ENCODE measurements around the gene TBX10.

The TBX10 gene

DNA sequence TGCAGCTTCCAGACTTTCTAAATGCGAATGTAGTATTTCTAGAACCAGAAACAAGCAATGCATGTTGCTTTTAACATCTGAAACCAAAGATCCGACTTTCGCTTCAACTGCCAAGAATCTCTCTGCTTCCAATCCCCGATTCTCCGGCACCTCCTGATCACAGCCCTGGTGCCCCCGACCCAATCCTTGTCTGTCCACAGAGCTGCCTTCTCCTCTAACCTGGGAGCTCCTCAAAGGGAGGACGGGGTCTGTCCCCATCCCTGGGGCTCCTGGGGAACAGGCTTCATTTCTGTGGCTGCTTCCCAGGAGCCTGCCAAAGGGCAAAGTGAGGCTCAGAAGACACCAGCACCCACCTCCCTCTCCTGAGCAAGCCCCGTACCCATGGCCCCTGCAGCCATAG is 34.3 kb upstream of the TBX10 start:
- DNase-seq (ENCODE audit: low read depth, low spot score) = no peak
- no peak for TF ChIP-seq FOXP2 (optimal IDR thresholded peaks at IDR 0.05; ENCODE audit: control extremely low read depth, extremely low read length, insufficient read depth)
- TF ChIP-seq POLR2AphosphoS5 (IDR thresholded peaks at IDR 0.05; ENCODE audit: borderline replicate concordance, low read depth, low read length) = no peak
- peak; percentile 52 for TF ChIP-seq EZH2 (IDR thresholded peaks at IDR 0.05)

DNA sequence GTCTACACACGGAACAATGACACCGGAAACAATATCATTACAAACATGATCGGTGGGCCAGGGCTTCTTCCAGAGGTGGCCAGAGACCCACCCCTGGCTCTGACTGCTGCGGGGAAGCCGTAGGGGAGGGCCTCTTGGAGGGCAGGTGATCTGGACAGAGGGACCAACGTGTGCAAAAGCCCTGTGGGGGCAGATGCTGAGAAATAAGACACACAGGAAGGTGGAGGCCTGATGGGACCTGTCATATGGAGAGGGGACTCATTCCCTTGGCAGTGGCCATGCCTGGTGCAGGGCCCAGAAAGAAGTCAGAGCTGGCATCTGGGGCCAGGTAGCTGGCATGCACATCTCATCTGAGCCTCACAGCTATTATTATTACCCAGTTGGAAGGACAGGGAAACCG is 33.8 kb upstream of the TBX10 start:
- H3K36me3 ChIP-seq (ENCODE audit: insufficient read depth, low read length) = no peaks in the 10 kb centered on the region
- H3K9ac ChIP-seq (ENCODE audit: insufficient read length) = no peak overlapping the region
- TF ChIP-seq POLR2AphosphoS5 (IDR thresholded peaks at IDR 0.05; ENCODE audit: borderline replicate concordance, low read depth, low read length) = no peak
- TF ChIP-seq EZH2 (IDR thresholded peaks at IDR 0.05) = no peak
- TF ChIP-seq FOXP2 (optimal IDR thresholded peaks at IDR 0.05; ENCODE audit: control extremely low read depth, extremely low read length, insufficient read depth) = no peak
- H3K4me3 ChIP-seq = no peak overlapping the region
- no peak for DNase-seq (ENCODE audit: low read depth, low spot score)
- H3K9me3 ChIP-seq (ENCODE audit: low read depth, low read length) = no peaks in the 10 kb centered on the region
- no peak overlapping the region for H3K27ac ChIP-seq

More for the DNA sequence above, 34.3 kb upstream of the TBX10 start:
- Histone ChIP-seq H3K27ac (no peak overlapping the region), H3K9me3 (ENCODE audit: low read depth, low read length) (no peaks in the 10 kb centered on the region), H3K9ac (ENCODE audit: insufficient read length) (no peak overlapping the region), H3K36me3 (ENCODE audit: insufficient read depth, low read length) (no peaks in the 10 kb centered on the region), H3K4me3 (no peak overlapping the region)

DNA sequence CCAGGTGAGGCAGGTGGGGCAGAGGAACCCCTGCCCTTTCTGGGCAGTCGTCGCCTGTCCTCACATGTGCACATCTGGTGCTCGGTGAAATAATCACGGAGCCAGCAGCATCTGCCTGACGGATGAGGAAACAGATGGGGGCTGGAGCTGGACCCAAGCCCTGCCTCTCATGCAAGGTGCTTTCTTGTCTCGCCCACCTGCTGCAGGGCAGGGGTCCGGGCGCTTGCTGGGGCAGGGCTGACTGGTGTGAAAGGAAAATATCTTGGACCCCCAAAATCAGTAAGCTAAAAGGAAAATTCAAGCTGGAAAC is 31.6 kb upstream of the TBX10 start:
- H3K36me3 ChIP-seq (ENCODE audit: insufficient read depth, low read length) = no peaks in the 10 kb centered on the region
- no peak overlapping the region for H3K9ac ChIP-seq (ENCODE audit: insufficient read length)
- no peak overlapping the region for H3K4me3 ChIP-seq
- H3K9me3 ChIP-seq (ENCODE audit: low read depth, low read length) = no peaks in the 10 kb centered on the region
- TF ChIP-seq EZH2 (IDR thresholded peaks at IDR 0.05) (no peak), POLR2AphosphoS5 (IDR thresholded peaks at IDR 0.05; ENCODE audit: borderline replicate concordance, low read depth, low read length) (no peak), FOXP2 (optimal IDR thresholded peaks at IDR 0.05; ENCODE audit: control extremely low read depth, extremely low read length, insufficient read depth) (no peak)
- no peak for DNase-seq (ENCODE audit: low read depth, low spot score)
- H3K27ac ChIP-seq = no peak overlapping the region

DNA sequence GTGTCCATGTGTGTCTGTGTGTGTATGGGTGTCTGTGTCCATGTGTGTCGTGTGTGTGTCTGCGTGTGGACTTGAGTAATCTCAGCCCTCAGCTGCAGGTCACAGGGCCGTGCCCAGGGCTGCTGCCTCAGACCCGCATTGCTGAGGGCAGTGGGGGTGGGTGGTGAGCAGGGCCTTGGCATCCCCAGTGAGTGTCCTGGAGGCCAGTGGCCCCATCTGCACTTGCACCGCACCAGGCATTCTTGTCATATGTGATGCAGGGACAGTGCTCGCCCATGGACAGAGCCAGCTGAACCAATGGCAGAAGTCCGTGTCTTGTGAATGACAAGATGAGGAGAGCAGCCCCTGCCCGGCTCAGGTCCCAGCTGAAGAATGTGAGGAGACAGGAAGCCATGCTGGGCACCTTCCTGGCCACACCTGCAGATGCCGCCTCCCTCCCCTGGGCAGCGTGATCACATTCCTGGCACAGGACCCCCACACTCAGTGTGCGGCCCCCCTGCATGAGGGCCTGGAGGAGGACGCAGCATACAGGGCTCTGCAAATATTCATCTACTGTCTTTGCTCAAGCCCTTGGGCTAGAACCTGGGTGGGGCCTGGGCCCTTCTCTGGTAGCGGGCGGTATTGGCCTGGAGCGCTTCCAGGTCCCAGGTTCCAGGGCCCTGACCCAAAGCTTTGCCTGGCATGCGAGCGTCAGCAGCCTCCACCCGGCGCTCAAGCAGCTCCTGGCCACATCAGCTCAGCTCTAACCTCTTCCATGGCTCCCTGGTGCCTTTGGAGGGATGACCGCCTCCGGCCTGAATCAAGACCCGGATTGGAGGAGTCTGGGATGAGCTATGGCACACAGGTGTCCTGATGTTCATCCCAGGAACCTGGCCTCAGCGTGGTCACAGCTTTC is 31.0 kb upstream of the TBX10 start:
- H3K9ac ChIP-seq (ENCODE audit: insufficient read length) = no peak overlapping the region
- DNase-seq (ENCODE audit: low read depth, low spot score) = no peak
- no peaks in the 10 kb centered on the region for H3K9me3 ChIP-seq (ENCODE audit: low read depth, low read length)

DNA sequence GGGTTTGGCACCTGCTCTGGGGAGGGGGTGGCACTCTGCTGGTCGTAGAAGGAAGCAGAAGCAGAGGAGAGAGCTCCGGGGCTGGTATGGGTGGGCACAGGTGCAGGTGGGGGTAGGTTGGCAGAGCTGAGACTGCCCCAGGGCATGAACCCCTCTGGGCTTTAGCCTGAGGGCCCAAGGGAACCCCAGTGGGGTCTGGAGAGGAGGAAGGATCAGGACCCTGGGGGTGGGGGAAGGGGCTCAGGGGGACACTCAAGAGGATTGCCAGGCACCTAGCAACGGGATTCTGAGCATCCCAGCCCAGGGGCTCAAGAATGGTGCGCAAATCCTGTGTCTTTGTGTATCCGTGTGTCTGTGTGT is 28.6 kb upstream of the TBX10 start:
- H3K4me3 ChIP-seq = no peak overlapping the region
- no peak for DNase-seq (ENCODE audit: low read depth, low spot score)

More for the DNA sequence above, 31.0 kb upstream of the TBX10 start:
- Histone ChIP-seq H3K36me3 (ENCODE audit: insufficient read depth, low read length) (no peaks in the 10 kb centered on the region), H3K4me3 (no peak overlapping the region), H3K27ac (no peak overlapping the region)
- TF ChIP-seq FOXP2 (optimal IDR thresholded peaks at IDR 0.05; ENCODE audit: control extremely low read depth, extremely low read length, insufficient read depth) (no peak), POLR2AphosphoS5 (IDR thresholded peaks at IDR 0.05; ENCODE audit: borderline replicate concordance, low read depth, low read length) (no peak), EZH2 (IDR thresholded peaks at IDR 0.05) (no peak)

DNA sequence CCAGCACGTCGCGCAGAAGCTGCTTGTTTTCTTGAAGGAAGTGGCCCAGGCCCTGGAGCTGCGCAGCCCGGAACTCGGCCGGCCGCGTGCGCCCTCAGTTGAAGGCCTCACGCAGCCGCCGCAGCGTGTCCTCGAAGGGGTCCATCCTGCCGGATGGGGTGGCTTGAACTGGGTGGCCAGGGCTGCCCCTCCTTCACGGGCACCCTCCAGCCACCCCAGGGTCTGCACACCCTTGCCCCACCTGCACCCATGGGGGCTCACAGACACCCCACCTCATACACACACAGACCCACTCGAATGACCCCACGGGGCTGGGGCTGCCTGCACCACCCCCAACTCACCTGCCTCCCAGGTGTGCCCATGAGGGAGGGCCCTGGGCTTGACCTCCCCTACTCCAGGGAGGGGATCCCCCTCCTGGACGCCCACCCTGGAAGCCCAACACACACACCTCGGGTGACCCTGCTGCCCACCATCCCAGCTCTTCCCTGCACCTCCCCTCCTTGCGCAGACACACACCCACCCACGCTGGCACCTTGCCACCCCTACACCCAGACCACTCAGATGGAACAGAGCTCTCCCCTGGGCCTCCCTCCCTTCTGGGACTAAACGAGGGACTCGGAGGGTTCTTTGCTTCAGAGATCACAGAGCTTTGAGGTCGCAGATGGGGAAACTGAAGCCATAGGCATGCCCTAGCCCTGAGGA is 28.1 kb upstream of the TBX10 start:
- no peak overlapping the region for H3K9ac ChIP-seq (ENCODE audit: insufficient read length)
- H3K27ac ChIP-seq = no peak overlapping the region
- DNase-seq (ENCODE audit: low read depth, low spot score) = no peak

More for the DNA sequence above, 28.6 kb upstream of the TBX10 start:
- no peak for TF ChIP-seq FOXP2 (optimal IDR thresholded peaks at IDR 0.05; ENCODE audit: control extremely low read depth, extremely low read length, insufficient read depth)
- TF ChIP-seq EZH2 (IDR thresholded peaks at IDR 0.05) = no peak
- TF ChIP-seq POLR2AphosphoS5 (IDR thresholded peaks at IDR 0.05; ENCODE audit: borderline replicate concordance, low read depth, low read length) = no peak
- H3K36me3 ChIP-seq (ENCODE audit: insufficient read depth, low read length) = no peaks in the 10 kb centered on the region
- H3K9ac ChIP-seq (ENCODE audit: insufficient read length) = no peak overlapping the region
- H3K27ac ChIP-seq = no peak overlapping the region
- no peaks in the 10 kb centered on the region for H3K9me3 ChIP-seq (ENCODE audit: low read depth, low read length)

DNA sequence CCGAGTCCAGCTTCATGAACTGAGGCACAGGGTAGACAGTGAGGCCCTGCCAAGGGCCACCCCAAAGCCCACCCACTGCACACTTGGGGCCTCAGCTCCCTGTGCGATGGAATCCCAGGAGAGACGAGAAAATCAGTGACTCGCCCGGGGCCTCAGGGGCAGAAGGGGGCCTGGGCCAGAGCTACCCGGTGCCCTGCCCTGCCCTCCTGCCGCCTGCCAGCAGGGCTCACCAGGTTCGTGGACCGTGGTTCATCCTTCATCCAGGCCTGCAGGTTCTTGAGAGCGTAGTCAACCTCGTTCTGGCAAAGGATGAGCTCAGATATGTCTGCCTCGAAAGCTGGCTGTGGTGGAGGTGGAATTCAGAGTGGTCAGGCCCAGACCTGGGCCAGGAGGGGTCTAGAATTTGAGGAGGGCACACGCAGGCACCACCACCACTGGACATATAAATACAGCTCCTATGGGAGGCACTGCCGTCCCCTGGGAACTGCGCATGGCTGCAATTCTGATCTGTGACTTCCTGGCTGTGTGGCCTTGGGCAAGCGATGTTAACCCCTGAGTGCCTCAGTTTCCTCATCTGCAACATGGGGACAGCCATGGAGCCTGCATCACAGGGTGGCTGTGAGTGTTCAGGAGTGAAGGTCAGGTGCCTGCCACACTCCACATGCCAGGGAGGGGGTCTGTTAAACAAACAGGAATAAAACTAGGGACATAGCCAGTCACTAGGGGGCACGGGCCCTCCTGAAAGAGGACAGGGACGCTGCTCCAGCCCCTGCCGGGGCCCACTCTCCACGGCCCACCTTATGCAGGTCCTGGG is 27.3 kb upstream of the TBX10 start:
- no peak for DNase-seq (ENCODE audit: low read depth, low spot score)
- Histone ChIP-seq H3K27ac (no peak overlapping the region), H3K9ac (ENCODE audit: insufficient read length) (no peak overlapping the region), H3K9me3 (ENCODE audit: low read depth, low read length) (no peaks in the 10 kb centered on the region), H3K4me3 (no peak overlapping the region), H3K36me3 (ENCODE audit: insufficient read depth, low read length) (no peaks in the 10 kb centered on the region)
- no peak for TF ChIP-seq POLR2AphosphoS5 (IDR thresholded peaks at IDR 0.05; ENCODE audit: borderline replicate concordance, low read depth, low read length)
- TF ChIP-seq EZH2 (IDR thresholded peaks at IDR 0.05) = no peak
- no peak for TF ChIP-seq FOXP2 (optimal IDR thresholded peaks at IDR 0.05; ENCODE audit: control extremely low read depth, extremely low read length, insufficient read depth)

More for the DNA sequence above, 28.1 kb upstream of the TBX10 start:
- Histone ChIP-seq H3K9me3 (ENCODE audit: low read depth, low read length) (no peaks in the 10 kb centered on the region), H3K36me3 (ENCODE audit: insufficient read depth, low read length) (no peaks in the 10 kb centered on the region), H3K4me3 (no peak overlapping the region)
- no peak for TF ChIP-seq EZH2 (IDR thresholded peaks at IDR 0.05)
- TF ChIP-seq POLR2AphosphoS5 (IDR thresholded peaks at IDR 0.05; ENCODE audit: borderline replicate concordance, low read depth, low read length) = no peak
- no peak for TF ChIP-seq FOXP2 (optimal IDR thresholded peaks at IDR 0.05; ENCODE audit: control extremely low read depth, extremely low read length, insufficient read depth)

DNA sequence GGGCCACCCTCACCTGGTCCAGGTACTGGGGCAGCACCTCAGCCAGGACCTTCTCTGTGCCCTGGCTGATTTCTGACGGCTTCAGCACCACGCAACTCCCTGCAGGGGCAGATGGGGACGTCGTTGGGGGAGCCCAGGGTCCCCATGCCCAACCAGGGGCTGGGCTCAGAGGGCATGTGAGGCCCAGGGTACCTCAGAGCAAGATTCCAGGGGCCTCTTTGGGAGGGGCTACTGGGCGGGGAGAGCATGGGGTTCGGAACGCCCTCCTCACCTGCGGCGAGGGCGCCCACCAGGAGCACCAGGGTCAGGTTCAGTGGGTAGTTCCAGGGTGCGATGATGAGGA is 26.7 kb upstream of the TBX10 start:
- no peak for DNase-seq (ENCODE audit: low read depth, low spot score)
- no peaks in the 10 kb centered on the region for H3K9me3 ChIP-seq (ENCODE audit: low read depth, low read length)
- TF ChIP-seq FOXP2 (optimal IDR thresholded peaks at IDR 0.05; ENCODE audit: control extremely low read depth, extremely low read length, insufficient read depth) (no peak), EZH2 (IDR thresholded peaks at IDR 0.05) (no peak), POLR2AphosphoS5 (IDR thresholded peaks at IDR 0.05; ENCODE audit: borderline replicate concordance, low read depth, low read length) (no peak)
- no peak overlapping the region for H3K4me3 ChIP-seq
- H3K27ac ChIP-seq = no peak overlapping the region
- no peak overlapping the region for H3K9ac ChIP-seq (ENCODE audit: insufficient read length)
- H3K36me3 ChIP-seq (ENCODE audit: insufficient read depth, low read length) = no peaks in the 10 kb centered on the region
